ENCODE measurements around the gene ICE2. TPM values are rescaled to one million over a fixed set of nuclear protein-coding genes. Genes with fewer than 3 reads are reported as not detected.
A peak's percentile ranks its signal among the peaks of the same experiment; 100 is the strongest.

The ICE2 gene
- polyA plus RNA-seq, 1 of the 3 experiments (the other 2 are of a cell fraction), result 19.0 TPM

DNA sequence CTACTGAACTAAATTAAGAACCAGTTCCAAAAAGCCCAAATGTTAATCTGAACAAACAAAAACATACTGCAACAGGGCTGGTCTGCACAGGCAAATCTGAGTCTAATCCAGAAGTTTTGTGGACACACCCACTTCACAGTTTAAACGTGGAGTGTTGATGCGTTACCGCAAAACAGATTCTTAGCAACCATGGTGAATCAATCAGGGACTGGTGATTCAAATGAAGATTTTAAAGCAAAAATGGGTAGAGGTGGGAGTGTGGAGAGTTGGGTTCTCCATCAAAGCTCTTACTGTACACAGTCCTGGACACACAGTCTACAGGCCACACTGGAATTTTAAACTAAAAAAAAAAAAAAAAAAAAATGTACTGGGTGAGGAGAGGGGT is 86.3 kb downstream of the ICE2 start:
- no peaks in the 10 kb centered on the region for H3K9me3 ChIP-seq
- no peaks in the 10 kb centered on the region for H3K27me3 ChIP-seq (ENCODE audit: insufficient read depth)
- H3K4me2 ChIP-seq, result peak overlapping the region; percentile 95
- POLR2A ChIA-PET, result no interaction called here
- peaks cover 100% of the 10 kb centered on the region for H3K79me2 ChIP-seq (ENCODE audit: insufficient read depth)
- DNase-seq, result no peak
- peak overlapping the region; percentile 81 to 99; a peak in 3 of 4 replicates for H3K27ac ChIP-seq (ENCODE audit: low read depth in 2 of 2, low read length in 1 of 2)
- no peaks in the 10 kb centered on the region for H3K9me2 ChIP-seq
- H2AFZ ChIP-seq (ENCODE audit: low read depth), result no peak overlapping the region
- peak overlapping the region; percentile 24 to 95; a peak in 3 of 4 replicates for H3K4me3 ChIP-seq (ENCODE audit: low read depth in 2 of 2, low read length in 1 of 2)
- CTCF ChIA-PET, result interaction anchor here (0.6 kb wide), 1 partner anchor 52 kb away, joined by 3 read pairs; no protein-coding TSS in a partner anchor
- peaks cover 24 to 70% of the 10 kb centered on the region in 2 experiments for H3K36me3 ChIP-seq (replicated peaks in 1 of 2; ENCODE audit: control insufficient read depth in 1 of 2, insufficient read depth in 2 of 2, low read length in 1 of 2)
- TF ChIP-seq, protein P1, sequence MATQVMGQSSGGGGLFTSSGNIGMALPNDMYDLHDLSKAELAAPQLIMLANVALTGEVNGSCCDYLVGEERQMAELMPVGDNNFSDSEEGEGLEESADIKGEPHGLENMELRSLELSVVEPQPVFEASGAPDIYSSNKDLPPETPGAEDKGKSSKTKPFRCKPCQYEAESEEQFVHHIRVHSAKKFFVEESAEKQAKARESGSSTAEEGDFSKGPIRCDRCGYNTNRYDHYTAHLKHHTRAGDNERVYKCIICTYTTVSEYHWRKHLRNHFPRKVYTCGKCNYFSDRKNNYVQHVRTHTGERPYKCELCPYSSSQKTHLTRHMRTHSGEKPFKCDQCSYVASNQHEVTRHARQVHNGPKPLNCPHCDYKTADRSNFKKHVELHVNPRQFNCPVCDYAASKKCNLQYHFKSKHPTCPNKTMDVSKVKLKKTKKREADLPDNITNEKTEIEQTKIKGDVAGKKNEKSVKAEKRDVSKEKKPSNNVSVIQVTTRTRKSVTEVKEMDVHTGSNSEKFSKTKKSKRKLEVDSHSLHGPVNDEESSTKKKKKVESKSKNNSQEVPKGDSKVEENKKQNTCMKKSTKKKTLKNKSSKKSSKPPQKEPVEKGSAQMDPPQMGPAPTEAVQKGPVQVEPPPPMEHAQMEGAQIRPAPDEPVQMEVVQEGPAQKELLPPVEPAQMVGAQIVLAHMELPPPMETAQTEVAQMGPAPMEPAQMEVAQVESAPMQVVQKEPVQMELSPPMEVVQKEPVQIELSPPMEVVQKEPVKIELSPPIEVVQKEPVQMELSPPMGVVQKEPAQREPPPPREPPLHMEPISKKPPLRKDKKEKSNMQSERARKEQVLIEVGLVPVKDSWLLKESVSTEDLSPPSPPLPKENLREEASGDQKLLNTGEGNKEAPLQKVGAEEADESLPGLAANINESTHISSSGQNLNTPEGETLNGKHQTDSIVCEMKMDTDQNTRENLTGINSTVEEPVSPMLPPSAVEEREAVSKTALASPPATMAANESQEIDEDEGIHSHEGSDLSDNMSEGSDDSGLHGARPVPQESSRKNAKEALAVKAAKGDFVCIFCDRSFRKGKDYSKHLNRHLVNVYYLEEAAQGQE (IDR thresholded peaks at IDR 0.05; ENCODE audit: low read depth, low read length), result no peak
- TF ChIP-seq FOSL2 (IDR thresholded peaks at IDR 0.05; ENCODE audit: borderline replicate concordance, low read depth) (no peak), POLR2AphosphoS5 (IDR thresholded peaks at IDR 0.05; ENCODE audit: low read depth, low read length) (no peak), EZH2phosphoT487 (IDR thresholded peaks at IDR 0.05; ENCODE audit: borderline replicate concordance, low read depth) (no peak), SMC3 (IDR thresholded peaks at IDR 0.05; ENCODE audit: low read depth, low read length) (no peak), FOXJ3 (CRISPR knock-in tag; IDR thresholded peaks at IDR 0.05) (no peak), SIN3A (IDR thresholded peaks at IDR 0.05; ENCODE audit: borderline replicate concordance, low read depth, low read length) (no peak), YY1 (IDR thresholded peaks at IDR 0.05; ENCODE audit: low read depth) (no peak)
- peaks cover 94% of the 10 kb centered on the region for H4K20me1 ChIP-seq (ENCODE audit: insufficient read depth)
- peaks cover 89% of the 10 kb centered on the region for H3F3A ChIP-seq (replicated peaks; ENCODE audit: insufficient read depth)
- peaks cover 13 to 56% of the 10 kb centered on the region in 2 experiments for H3K4me1 ChIP-seq (ENCODE audit: control insufficient read depth in 1 of 2, insufficient read depth in 2 of 2, low read depth in 1 of 2, low read length in 1 of 2)
- 16% methylated on average over 3 of the region's 3 CpGs for WGBS (ENCODE audit: low lambda C conversion rate)
- peak overlapping the region; percentile 99 for H3K9ac ChIP-seq

DNA sequence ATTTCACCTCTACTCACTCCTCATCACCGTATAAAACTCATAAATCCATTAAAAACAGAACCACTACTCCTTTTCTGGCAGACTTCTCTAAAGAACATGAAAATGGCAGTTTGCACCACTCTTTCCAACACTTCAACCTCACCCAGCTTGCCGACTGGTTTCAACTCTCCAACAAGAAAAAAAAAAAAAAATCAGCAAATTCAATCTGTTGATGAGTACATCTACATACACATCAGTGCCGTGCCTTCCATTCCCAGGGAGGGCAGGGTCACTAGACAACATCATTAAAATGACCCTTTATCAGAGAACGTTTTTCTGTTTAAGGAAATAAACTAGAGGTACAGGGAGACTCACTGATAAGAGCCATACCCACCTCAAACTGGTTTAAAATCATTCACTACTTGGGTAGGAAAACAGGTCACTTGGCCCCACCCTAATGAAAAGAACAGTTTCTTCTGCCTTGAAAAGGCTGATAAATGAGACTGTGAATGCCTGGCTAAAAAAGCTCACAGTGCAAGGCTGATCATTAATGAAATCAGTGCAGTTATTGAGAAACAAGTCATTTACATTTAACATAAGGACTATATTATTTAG is 87.1 kb downstream of the ICE2 start:
- H3K36me3 ChIP-seq (replicated peaks in 1 of 2; ENCODE audit: control insufficient read depth in 1 of 2, insufficient read depth in 2 of 2, low read length in 1 of 2), result peaks cover 31 to 77% of the 10 kb centered on the region in 2 experiments
- ChIA-PET CTCF (no interaction called here), POLR2A (no interaction called here)
- peaks cover 100% of the 10 kb centered on the region for H4K20me1 ChIP-seq (ENCODE audit: insufficient read depth)
- peaks cover 13 to 56% of the 10 kb centered on the region in 2 experiments for H3K4me1 ChIP-seq (ENCODE audit: control insufficient read depth in 1 of 2, insufficient read depth in 2 of 2, low read depth in 1 of 2, low read length in 1 of 2)
- peak overlapping the region; percentile 95 for H3K4me2 ChIP-seq
- peaks cover 92% of the 10 kb centered on the region for H3F3A ChIP-seq (replicated peaks; ENCODE audit: insufficient read depth)
- TF ChIP-seq, protein P2, sequence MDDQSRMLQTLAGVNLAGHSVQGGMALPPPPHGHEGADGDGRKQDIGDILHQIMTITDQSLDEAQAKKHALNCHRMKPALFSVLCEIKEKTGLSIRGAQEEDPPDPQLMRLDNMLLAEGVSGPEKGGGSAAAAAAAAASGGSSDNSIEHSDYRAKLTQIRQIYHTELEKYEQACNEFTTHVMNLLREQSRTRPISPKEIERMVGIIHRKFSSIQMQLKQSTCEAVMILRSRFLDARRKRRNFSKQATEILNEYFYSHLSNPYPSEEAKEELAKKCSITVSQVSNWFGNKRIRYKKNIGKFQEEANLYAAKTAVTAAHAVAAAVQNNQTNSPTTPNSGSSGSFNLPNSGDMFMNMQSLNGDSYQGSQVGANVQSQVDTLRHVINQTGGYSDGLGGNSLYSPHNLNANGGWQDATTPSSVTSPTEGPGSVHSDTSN (IDR thresholded peaks at IDR 0.05), result no peak
- TF ChIP-seq FOXM1 (IDR thresholded peaks at IDR 0.05; ENCODE audit: low read depth) (no peak), TCF12 (IDR thresholded peaks at IDR 0.05) (no peak), TEAD4 (IDR thresholded peaks at IDR 0.05; ENCODE audit: borderline replicate concordance, insufficient read depth) (no peak)
- no peak for DNase-seq
- H3K4me3 ChIP-seq (ENCODE audit: low read depth in 2 of 2, low read length in 1 of 2), result peak overlapping the region; percentile 29 to 95; a peak in 3 of 4 replicates
- H2AFZ ChIP-seq (ENCODE audit: low read depth), result no peak overlapping the region
- H3K27ac ChIP-seq (ENCODE audit: low read depth in 2 of 2, low read length in 1 of 2), result peak overlapping the region; percentile 81 to 99; a peak in 3 of 4 replicates
- no peaks in the 10 kb centered on the region for H3K9me2 ChIP-seq
- H3K9me3 ChIP-seq, result no peaks in the 10 kb centered on the region
- WGBS (ENCODE audit: low lambda C conversion rate), result 20% methylated on average over 4 of the region's 4 CpGs
- no peaks in the 10 kb centered on the region for H3K27me3 ChIP-seq (ENCODE audit: insufficient read depth)
- peaks cover 100% of the 10 kb centered on the region for H3K79me2 ChIP-seq (ENCODE audit: insufficient read depth)
- peak overlapping the region; percentile 99 for H3K9ac ChIP-seq
